ENCODE measurements around the gene AHNAK2.

- no peak for TF ChIP-seq CTCF (IDR thresholded peaks at IDR 0.05)
- no peak for TF ChIP-seq POLR2A (IDR thresholded peaks at IDR 0.05)
These were observed 31.9 kb upstream of the AHNAK2 start for GRCh38 chr14:105010106-105010505.
